Stimulated activated naive CD8-positive, alpha-beta T cell treated with anti-CD3 and anti-CD28 coated beads, Interleukin-15, Interleukin-2, amounts not matched to agents 100 U/mL and 50 U/mL, for 24 hours (primary cell): ENCODE results near the gene SVIL.
"Not testable (repeated sequence)": the region's sequence is repeated elsewhere in the genome, so short reads cannot be mapped to it uniquely, and the experiment has no call there.

ENCODE experiments used
- ATAC-seq: fragments of 150-1000 bp; cut with Tn5 transposase; one replicate; pipeline ENCODE4 v1.10.0; 2021
- DNase-seq: peaks from one replicate; pipeline ENCODE4 v3.0.0; 2021

Gene SVIL

DNA sequence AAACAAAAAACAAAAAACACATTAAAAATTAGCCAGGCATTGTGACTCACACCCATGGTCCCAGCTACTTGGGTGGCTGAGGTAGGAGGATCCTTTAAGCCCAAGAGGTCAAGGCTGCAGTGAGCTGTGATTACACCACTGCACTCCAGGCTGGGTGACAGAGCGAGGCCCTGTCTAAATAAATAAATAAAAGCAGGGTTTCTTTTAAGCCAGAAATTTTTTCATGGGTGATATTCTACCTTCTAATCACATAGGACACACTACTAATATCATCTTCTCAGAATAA is 14.2 kb upstream of the SVIL start:
- DNase-seq (no peak), ATAC-seq (no peak)

DNA sequence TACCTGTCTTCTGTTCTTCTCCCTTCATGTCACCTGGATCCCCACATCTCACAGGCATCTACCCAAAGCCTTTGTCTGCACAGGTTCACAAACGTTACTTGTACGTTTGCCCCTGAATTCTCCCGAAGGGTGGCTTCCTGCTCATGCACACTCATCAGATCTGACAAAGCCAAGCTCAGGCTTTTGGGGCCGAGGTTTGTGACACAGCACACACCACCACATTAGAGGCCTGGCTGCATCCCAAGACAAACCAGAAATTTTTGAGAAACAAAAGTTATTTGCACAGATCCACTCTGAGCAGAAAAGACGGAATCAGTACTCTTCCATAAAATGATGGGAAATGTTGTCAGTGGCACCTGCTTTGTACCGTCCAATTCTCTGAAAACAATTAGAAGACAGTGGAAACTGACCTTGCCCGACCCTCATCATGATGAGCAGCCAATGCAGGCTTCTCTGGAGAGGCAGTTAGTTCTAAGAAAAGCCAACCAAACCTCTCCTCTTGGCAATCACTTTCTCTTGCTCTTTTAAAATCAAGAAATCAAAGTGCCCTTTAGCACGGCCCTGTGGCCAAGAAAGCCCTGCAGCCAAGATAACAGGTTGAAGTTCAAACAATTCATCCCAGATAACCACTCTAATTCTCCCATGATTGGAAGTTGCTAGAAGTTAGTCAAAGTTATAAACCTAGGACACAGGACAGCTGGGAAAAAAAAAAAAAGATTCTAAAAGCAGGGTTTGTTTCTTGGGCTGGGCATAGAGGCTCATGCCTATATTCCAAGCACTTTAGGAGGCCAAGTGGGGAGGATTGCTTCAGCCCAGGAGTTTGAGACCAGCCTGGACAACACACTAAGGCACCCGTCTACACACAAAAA is 13.6 kb upstream of the SVIL start:
- DNase-seq = peak; percentile 30

DNA sequence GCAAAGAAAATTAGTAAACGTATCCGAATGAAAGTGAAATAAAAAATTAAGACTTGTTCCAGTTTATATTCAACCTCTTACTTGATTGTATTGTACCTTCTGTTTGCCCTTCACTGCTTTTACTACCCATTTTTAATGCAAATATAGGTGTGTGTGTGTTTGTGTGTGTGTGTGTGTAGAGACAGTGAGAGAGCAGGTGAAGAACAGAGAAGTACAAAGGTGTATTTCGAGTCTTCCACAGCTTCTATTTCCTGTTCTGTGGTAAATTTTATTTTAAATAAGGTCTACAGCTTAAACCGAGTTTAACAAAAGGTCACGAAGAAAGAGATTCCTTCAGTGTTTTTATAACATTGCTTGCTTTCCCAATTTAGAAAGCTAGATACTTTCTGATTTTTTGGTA is 12.7 kb upstream of the SVIL start:
- ATAC-seq = no peak

More for the DNA sequence above, 13.6 kb upstream of the SVIL start:
- peak; percentile 51 for ATAC-seq

DNA sequence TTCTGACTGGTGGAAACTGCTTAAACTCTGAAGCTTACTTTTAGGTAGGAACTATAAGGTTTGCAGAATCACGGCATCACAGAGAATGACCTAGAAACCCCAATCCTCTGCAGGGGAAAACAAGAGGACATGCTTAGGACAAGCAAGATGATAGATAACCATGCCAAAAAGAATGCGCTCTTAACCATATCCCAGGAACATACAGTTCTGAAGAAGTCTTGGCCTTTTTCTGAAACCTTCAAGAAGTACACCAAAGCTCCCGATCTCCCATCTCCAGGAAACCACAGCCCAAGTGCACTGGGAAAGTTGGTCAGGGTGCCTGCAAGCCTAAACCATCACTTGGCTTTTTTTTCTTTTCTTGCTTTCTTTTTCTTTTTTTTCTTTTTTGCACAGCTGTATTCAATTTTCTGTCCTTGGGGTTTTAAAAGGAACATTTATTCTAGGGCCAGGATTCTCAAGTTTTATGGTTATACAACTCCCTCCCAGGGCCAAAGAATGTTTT is 12.2 kb upstream of the SVIL start:
- no peak for ATAC-seq
- DNase-seq = no peak

More for the DNA sequence above, 12.7 kb upstream of the SVIL start:
- no peak for DNase-seq

DNA sequence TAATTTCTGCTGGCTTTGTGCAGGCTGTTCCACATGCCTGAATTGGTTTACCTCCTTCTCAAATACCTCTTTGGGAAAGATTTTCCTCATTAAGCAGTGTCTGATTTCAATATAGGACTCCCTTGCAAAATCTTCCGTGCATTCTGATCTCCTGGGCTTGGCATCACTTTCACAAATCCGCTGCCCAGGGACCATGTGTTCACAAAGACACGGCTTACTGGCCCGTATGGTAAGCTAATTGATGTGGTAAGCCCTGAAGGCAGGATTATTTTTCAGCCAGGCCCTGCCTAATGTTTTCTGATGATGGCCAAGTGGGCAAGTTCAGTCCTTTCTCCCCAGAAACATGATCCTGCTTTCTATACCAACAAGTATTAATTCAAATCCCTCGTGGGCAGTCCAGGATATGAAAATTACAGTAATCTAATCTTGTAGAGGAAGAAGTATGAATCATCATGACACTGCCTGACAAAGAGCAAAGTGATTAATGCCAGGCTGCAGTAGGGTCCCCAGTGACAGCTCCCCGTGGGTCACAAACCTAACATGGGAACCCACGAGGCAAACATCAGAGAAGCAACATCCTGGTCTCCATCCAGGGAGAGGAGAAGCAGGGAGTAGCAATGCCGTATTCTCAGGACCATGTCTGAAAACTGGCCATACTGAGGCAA is 11.6 kb upstream of the SVIL start:
- ATAC-seq (peak; percentile 84), DNase-seq (peak; percentile 24)

DNA sequence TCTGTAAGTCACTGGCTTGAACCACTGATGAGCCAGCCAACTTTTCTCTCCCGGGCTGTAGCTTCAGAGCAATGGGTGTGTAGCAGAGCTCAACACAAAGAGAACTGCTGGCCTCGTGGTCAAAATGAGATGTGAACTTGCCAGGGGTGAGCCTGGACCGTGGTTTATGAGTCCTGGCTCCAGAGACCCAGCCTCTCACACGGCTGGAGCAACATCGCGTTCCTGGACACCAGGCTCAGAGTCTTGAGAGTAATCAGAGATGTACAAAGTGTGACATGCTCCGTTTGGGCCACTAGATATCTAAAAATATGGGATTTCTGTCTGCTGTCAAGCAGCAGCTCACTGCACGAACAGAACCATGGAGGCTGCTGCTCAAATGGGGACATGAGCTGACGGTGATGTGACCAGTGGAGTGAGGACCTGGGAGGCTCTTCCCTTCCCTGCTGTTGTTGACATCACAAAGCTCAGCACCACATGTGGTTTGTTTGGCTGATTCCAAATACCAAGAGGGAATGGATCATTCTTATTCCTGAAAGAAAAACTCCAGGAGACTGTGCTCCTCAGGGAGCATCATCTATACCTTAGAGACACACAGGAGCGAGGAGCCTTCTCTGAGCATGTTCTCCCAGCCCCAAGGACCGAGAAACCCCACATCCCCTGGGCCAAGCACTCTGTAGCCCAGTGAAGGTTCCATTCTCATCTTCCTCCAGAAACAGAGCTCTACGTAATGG is 9.2 kb upstream of the SVIL start:
- ATAC-seq = no peak
- DNase-seq = no peak

DNA sequence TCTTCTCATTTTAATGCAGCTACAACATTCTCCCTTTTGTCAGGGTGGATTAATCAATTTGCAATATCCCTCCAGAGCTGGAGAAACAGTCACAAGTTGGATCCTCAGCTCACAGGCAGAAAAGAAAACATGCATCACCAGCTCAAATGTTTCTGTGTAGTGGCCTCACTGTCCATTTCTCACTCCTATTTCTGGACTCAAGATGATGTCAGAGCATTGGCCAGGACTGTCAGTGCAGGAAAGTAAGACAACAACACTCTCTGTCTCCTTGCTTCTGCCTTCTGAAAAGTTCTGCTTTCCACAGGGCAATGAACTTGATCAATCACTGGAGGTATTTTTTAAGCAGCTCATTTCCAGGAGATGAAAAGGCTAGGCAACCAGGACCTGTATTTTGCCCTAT is 8.2 kb upstream of the SVIL start:
- no peak for ATAC-seq

DNA sequence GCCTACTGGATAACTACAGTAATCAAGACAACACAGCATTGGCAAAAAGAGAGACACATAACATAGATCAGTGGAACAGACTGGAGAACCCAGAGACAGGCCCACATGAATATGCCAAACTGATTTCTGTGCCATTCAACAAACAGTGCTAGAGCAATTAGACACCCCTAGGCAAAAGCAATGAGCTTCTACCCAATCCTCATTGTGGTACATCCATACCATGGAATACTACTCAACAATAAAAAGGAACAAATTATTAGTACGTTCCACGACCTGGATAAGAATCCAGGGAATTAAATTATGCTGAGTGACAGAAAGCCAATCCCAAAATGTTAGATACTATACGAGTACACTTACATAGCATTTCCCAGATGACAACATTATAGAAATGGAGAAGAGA is 2.8 kb upstream of the SVIL start:
- no peak for ATAC-seq
- DNase-seq = no peak

More for the DNA sequence above, 8.2 kb upstream of the SVIL start:
- DNase-seq = no peak

DNA sequence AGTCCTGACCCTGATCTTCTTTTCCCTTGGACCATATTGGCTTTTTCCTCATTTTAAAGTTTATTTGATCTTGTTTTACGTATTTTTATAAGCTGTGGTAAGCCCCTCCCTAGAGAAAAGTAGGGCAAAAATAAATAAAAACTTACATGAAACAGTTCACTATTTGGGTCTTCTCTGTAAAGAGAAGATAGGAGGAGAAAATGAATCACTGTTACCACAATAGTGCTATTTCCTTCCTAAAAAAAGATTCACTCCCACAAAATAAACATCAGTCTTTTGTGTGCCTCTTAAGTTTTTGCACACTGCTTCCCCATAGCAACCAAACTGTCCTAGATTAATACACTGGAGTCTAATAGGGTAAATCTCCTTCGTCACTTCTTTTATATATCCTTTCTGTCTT is 1.4 kb upstream of the SVIL start:
- peak; percentile 32 for ATAC-seq
- DNase-seq = no peak

DNA sequence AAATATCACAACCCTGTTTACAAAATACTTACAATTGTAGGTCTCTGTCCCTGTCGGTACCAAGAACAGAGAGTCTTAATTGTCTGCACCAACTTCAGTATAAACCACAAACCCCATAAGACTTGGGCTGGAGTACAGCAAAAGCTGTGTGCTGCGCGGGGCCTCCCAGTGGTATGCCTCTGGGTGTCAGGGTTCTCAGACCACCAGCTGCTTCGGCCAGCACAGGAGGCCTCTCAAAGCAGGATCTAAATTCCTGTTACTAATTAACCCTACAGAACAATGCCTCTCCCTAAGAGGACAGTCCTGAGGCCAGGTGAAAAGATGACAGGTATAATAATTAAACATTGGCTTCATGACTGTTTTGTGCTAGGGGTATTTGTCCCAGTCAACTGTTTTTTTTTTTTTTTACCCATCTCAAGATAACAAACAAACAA is 957 bp upstream of the SVIL start:
- ATAC-seq (no peak), DNase-seq (peak; percentile 21)

DNA sequence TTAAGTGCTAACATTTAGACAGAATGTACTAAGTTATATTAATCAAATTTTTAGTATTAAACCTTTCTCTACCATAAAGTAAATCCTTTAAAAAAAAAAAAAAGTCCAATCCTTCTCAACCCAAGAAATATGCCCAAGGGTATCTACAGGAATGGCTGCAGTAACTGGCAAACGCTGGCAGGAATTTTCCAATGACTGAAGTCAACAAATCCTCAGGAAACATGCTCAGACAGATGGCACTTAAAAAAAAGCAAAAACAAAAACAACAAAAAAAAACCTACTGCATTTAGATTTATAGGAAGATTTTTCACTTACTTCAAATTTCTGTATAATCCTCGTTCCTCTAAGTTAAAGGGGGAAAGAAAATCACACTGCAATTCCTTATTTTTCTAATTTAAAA is 666 bp downstream of the SVIL start:
- ATAC-seq (no peak), DNase-seq (no peak)

DNA sequence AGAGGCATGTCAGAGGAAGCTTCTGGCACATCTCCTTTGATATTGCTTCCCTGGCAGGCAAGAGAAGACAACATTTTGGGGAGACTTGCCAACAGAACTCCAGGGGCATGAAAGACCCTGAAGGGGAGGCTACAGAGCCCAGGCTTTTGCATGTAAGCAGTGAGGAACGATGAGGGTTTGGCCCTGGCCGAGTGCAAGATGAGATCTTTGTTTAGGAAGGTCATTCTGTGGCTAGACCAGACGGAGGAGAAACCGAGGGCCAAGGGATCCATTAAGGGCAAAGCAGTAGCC is 3.8 kb downstream of the SVIL start:
- DNase-seq = no peak
- ATAC-seq = no peak

DNA sequence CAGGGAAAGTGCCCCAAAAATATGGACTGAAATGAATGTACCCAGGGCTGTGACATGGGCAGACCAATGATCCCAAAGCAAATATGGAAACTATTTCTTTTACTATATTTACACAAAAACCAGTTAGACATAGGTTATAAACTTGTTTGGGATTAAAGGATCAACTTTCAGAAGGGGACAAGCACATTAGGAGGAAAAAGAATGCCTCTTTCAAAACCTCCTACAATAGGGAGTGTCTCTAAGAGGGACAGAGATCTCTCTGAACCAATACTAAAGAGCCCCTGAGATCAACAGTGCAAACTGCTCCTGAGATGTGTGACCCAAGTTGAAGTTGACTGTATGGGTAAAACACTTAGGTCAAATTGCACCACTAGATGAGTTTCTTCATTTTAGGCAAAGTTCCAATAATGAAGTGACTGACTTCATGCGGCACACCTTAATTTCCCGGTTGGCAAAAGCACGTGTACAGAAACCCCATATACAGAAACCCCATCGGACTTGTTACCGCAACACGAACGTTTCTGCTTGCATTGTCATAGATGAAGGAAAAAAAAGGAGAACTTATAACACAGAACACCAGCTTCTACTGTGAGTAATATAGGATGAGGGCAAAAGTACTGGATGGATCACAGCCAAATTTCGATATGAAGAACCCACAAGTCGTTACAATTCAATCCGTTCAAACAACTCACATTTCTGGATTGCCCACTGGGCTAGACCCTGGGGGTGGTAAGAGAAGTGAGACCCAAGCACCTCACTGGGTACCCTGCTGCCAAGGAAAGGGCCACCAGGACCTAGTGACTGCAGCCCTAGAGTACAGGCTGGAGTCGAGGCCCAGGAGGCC is 4.3 kb downstream of the SVIL start:
- DNase-seq = no peak

DNA sequence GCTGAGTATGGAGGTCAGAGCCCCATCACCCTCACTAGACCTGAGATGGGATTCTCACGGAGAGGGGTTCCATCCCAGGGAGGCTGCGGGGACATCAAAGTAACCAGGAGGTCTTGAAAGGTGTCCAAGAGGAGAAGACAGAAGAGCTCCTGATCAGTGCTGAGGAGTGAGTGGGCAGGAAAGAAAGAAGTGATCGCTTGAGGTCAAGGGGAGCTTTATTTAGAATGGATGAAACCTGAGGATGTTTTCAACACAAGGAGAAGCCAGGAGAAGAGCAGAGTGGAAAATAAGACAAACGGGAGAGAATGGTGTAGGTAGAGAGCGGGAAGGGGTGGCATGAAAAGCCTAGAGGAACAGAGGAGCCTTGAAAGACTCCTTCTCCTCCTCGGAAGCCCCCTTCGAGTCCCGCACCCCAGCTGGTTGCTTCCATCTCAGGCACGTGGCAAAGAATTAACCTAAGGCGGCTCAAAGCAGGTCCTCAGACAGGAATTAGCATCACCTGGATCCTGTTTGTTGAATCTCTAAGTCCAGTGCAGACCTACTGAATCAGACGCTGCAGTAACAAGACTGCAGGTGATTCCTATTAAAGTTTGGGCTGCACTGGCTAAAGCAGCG is 5.8 kb downstream of the SVIL start:
- ATAC-seq = no peak

More for the DNA sequence above, 4.3 kb downstream of the SVIL start:
- ATAC-seq = no peak

DNA sequence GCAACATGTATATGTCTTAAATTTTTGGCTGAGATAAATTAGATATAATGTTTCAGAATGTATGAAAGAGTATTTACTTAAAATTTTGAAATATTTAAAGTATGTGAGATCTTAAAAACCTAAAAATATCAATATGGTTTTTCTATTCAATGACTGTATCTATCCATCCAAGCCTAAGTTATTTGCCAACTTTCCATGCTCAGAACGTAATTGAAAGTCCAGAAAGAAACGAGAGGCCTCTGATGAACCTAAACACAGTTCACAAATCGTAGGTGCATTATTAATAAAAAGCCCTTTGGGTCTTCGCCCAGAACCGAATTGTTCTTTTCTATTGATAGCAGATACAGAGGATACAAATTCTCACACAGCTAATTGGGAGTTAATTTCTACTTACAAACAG is 6.5 kb downstream of the SVIL start:
- no peak for ATAC-seq
- no peak for DNase-seq

More for the DNA sequence above, 5.8 kb downstream of the SVIL start:
- DNase-seq = no peak

DNA sequence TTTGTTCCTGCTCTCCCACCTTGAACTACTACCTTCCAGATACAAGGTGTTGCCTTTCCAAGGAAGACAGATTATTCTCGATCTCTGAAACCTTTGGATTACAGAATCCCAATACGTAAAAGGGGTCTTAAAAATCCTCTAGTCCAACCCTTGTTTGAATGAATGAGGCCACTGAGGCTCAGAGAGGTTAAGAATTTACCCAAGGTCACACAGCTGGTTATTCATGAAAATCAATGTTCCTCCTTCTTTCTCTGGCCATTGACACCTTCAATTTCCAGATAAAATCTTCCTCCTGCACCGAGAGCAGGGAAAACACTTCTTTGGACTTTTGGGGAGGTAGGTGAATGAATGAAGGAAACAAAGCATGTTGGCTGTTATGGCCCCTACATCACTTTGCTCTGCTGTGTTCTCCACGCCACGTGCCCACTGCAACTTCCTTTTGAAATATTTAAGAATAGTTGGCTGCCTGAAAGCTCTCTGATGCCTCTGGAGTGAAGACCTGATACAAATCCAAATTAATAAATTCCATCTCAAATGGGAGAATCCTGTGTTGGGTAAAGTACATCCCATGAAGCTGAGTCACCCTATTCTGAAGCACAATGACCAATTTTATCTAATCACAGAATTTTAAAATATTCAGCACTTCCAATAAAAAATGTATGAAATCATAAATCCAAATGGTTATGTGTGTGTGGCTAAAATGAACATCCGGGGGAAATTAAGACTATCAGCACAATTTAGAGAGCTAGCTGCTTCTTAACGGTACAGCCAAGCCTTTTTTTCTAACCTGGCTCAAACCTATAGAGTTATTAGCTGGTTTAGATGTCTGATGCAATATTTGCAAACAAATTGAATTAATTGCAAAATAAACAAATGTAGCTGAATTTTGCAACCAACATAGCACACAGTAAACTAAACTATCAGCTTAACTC is 7.3 kb downstream of the SVIL start:
- DNase-seq (no peak), ATAC-seq (no peak)

DNA sequence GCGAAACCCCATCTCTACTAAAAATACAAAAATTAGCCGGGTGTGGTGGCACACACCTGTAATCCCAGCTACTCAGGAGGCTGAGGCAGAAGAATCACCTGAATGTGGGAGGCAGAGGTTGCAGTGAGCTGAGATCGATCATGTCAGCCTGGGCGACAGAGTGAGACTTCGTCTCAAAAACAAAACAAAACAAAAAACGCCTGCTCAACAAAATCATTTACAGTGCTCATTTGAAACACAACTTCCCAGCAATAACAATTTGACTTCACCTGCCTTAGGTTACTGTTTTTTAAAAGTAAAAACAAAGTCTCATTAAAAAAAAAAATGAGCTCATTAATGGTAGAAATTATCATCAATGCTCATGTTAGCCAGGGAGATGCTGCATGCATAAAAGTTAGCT is 10.4 kb downstream of the SVIL start:
- not testable (repeated sequence) for ATAC-seq

DNA sequence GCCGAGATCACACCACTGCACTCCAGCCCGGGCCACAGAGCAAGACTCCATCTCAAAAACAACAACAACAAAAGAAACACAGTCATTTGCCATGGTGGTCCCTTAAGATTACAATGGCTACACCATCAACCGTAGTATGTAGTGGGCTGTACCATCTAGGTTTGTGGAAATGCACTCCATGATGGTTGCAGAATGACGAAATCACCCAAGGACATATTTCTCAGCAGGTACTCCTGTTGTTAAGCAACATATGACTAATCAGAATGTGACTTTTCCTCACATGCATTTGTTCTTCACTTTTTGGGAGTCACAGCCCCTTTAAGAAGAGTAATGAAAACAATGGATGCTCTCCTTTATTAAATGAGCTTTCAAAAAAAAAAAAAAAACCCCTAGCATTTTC is 11.0 kb downstream of the SVIL start:
- ATAC-seq = no peak
- no peak for DNase-seq

More for the DNA sequence above, 10.4 kb downstream of the SVIL start:
- DNase-seq = not testable (repeated sequence)

DNA sequence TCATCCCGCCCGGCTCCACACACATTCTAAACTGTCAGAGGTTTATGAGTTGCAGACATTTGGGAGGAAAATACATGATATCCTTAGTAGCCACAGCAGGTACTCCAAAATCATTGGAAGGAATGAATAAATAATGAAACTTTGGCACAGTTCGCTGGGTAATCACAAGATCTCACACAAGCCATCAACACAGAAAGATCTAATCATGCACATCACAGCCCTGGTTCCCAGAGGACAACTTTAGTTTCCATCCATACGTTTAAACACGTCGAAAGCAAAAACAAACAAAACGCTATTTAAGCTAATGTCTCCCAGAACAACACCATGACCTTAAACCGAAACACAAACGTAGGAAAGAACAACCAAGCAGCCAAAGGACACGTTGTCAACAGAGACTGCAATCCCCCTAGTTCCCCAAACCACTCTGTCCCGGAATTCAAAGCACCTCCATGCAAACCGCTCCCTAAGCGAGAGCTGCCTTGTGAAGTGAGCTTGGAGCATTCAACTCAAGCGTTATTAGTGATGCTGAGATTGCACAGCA is 12.3 kb downstream of the SVIL start:
- DNase-seq (no peak), ATAC-seq (no peak)

DNA sequence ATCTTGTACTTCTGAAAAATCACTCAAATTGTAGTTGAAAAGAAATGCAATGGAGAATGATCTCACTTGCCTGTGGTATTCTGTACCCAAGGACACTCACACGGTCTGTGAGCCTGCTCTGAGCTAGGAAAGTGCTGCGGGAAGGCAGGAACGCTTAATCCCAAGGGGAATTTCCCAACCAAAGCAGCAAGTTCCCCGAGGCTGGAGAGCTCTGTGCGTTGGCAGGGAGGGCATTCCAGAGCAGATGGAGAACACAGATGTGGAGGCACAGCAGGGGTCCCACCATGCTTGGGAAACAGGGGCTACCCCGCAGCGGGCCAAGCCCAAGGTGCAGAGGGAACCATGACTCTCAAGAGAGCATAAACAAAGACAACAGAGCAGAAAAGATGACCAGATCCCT is 13.6 kb downstream of the SVIL start:
- DNase-seq (no peak), ATAC-seq (no peak)
